Testis (tissue), 3 donors: Measurements from ENCODE around the gene ORC5. TPM values are rescaled to one million over a fixed set of nuclear protein-coding genes. Genes with fewer than 3 reads are reported as not detected.

ENCODE experiments used
- DNase-seq: peaks from one replicate; pipeline ENCODE4 v3.0.0-alpha.2; 2019
- H3K27ac ChIP-seq, 2 donors: fragments of 200-600 bp; sonication (generic); one replicate each; pipeline ENCODE4 v1.5.1; 2019
- H3K27me3 ChIP-seq: fragments of 200-600 bp; sonication (generic); one replicate; pipeline ENCODE4 v1.5.1; 2019
- H3K36me3 ChIP-seq: fragments of 200-600 bp; sonication (generic); one replicate; pipeline ENCODE4 v1.5.1; 2017; ENCODE audit warnings: low read depth; ENCODE audit errors: missing control alignments
- H3K4me1 ChIP-seq: fragments of 200-600 bp; sonication (generic); one replicate; pipeline ENCODE4 v1.5.1; 2019
- H3K4me3 ChIP-seq, 2 donors: fragments of 200-600 bp; sonication (generic); one replicate each; pipeline ENCODE4 v1.5.1; 2017 to 2019
- H3K9me3 ChIP-seq: fragments of 200-600 bp; sonication (generic); one replicate; pipeline ENCODE4 v1.5.1; 2017
- POLR2A ChIP-seq: fragments of 450-650 bp; IDR thresholded peaks from one replicate; pipeline ENCODE4 v1.6.1; 2017; ENCODE audit warnings: antibody characterized with exemption, mild to moderate bottlenecking, moderate library complexity
- WGBS, 2 donors: methylation state at CpG; one replicate each; pipeline ENCODE4 v1.1.5; 2018; 5-methylcytosine and 5-hydroxymethylcytosine counted together
- intact Hi-C: fragments of 100-400 bp; cut with DNase I; formaldehyde crosslinking; loops from one replicate; pipeline ENCODE4 v1.15.1; 2023; ENCODE audit warnings: low total_unique reads
- polyA plus RNA-seq: library from polyadenylated mRNA; stranded (reverse); fragments of 350-450 nt; fragmentation: Illumina TruSeq; extraction: RNeasy Lipid Tissue Mini Kit (QIAGEN cat#74804); gene quantifications from one replicate; pipeline ENCODE4 v1.2.3, GENCODE V29; 2014; ENCODE audit warnings: low read depth, low replicate concordance; ENCODE audit not compliant: insufficient read depth
- total RNA-seq, 2 donors: library from RNA; depleted of rRNA; stranded (reverse); fragments of >200 nt; gene quantifications; one replicate each; pipeline ENCODE4 v1.2.3, GENCODE V29; 2016
- TF ChIP-seq, protein P1 (sequence below), 3 experiments: fragments of 450-650 bp in 2 of 3; fragments of 200-600 bp in 1 of 3; sonication (generic) in 1 of 3; IDR thresholded peaks; one replicate each; pipeline ENCODE4 v1.5.1; 2016 to 2019; ENCODE audit warnings: antibody characterized with exemption in 3 of 3, mild to moderate bottlenecking in 2 of 3, moderate library complexity in 1 of 3

ORC5 gene
- total and polyA plus RNA-seq, 3 donors from 2014 or later: 36.5 to 107 (median 36.9) TPM

DNA sequence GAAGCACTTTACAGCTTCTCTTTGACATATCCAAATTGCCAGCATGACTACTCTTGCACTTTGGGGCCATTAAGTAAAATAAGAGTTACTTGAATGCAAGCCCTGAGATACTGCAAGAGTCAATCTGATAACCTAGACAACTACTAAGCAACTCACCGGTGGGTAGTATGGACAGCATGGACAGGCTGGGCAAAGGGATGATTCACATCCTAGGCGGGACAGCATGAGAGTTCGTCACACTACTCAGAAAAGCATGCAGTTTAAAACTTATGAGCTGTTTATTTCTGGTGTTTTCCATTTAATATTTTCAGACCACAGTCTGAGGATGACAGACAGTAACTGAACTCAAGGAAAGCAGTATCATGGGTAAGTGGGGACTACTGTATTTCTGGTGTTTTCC lies 84.0 kb downstream of the ORC5 start:
- intact Hi-C loops: no loop called here
- H3K9me3 ChIP-seq: no peaks in the 10 kb centered on the region
- TF ChIP-seq POLR2A: no peak
- TF ChIP-seq, protein P1, sequence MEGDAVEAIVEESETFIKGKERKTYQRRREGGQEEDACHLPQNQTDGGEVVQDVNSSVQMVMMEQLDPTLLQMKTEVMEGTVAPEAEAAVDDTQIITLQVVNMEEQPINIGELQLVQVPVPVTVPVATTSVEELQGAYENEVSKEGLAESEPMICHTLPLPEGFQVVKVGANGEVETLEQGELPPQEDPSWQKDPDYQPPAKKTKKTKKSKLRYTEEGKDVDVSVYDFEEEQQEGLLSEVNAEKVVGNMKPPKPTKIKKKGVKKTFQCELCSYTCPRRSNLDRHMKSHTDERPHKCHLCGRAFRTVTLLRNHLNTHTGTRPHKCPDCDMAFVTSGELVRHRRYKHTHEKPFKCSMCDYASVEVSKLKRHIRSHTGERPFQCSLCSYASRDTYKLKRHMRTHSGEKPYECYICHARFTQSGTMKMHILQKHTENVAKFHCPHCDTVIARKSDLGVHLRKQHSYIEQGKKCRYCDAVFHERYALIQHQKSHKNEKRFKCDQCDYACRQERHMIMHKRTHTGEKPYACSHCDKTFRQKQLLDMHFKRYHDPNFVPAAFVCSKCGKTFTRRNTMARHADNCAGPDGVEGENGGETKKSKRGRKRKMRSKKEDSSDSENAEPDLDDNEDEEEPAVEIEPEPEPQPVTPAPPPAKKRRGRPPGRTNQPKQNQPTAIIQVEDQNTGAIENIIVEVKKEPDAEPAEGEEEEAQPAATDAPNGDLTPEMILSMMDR (IDR thresholded peaks at IDR 0.05): no peak
- no peak for DNase-seq
- no peak overlapping the region for H3K27ac ChIP-seq
- no peak overlapping the region for H3K4me3 ChIP-seq
- 94% methylated on average over 3 of the region's 3 CpGs for WGBS, 2 donors
- H3K36me3 ChIP-seq: no peaks in the 10 kb centered on the region
- H3K4me1 ChIP-seq: no peaks in the 10 kb centered on the region
- H3K27me3 ChIP-seq: no peaks in the 10 kb centered on the region

DNA sequence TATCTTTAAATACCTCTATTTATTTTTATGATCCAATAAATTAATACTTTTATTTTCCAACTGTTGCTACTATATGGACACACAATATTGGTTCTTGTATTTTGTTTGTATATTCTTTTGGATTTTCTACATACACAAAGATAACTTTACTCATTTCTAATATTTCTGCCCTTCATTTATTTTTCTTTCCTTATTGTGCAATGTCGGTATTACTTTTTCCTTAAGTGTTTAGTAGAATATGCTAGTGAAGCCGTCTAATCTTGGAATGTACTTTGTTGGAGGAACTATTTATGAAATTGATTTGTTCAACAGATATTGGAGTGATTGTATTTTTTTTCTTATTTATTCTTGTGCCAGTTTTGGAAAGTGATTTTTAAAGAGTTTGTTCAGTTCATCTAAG lies 94.0 kb downstream of the ORC5 start:
- Histone ChIP-seq H3K36me3 (no peaks in the 10 kb centered on the region), H3K4me3 (no peak overlapping the region), H3K27me3 (no peaks in the 10 kb centered on the region), H3K27ac (no peak overlapping the region), H3K9me3 (no peaks in the 10 kb centered on the region), H3K4me1 (no peaks in the 10 kb centered on the region)
- intact Hi-C loops: no loop called here
- no peak for DNase-seq
- 77 to 93% methylated on average over 2 of the region's 2 CpGs for WGBS, 2 donors
- TF ChIP-seq, protein P1 (IDR thresholded peaks at IDR 0.05): no peak
- no peak for TF ChIP-seq POLR2A

DNA sequence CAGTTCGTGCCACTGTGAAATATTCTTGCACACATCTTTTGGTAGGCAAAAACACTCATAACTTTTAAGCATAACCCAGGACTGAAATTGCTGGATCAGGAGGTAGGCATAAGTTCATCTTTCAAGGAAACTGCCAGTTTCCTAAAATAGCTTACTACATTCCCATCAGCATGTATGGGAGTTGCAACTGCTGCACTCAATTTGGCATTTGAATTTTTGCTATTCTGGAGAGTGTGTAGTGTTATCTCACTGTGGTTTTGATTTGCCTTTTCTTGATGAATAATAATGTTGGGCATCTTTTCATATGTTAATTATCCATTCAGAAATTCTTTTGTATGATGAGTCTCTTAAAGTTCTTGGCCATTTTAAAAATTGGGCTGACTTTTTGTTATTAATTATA lies 95.2 kb downstream of the ORC5 start:
- Histone ChIP-seq H3K27ac (no peak overlapping the region), H3K4me1 (no peaks in the 10 kb centered on the region), H3K36me3 (no peaks in the 10 kb centered on the region), H3K27me3 (no peaks in the 10 kb centered on the region), H3K4me3 (no peak overlapping the region), H3K9me3 (no peaks in the 10 kb centered on the region)
- intact Hi-C loops: no loop called here
- TF ChIP-seq, protein P1 (IDR thresholded peaks at IDR 0.05): no peak
- TF ChIP-seq POLR2A: no peak
- WGBS, 2 donors: 81 to 89% methylated on average over 1 of the region's 1 CpG
- DNase-seq: no peak

DNA sequence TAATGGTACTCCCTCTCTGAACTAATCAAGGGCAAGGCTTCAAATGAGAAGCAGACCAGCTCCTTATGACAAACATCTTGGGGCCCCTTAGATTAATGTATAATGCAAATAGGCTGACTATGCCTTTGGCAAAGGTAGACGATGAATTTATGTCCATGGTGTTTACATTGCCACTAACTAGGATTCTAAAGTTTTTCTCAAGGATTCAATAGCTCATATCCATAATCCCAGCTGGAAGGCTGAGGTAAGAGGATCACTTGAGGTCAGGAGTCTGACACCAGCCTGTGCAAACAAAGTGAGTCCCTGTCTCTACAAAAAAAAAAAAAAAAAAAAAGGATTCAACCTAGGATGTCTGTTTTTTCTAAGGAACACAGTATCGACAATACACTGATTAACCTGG lies 96.5 kb downstream of the ORC5 start:
- H3K4me3 ChIP-seq: no peak overlapping the region
- H3K4me1 ChIP-seq: no peaks in the 10 kb centered on the region
- TF ChIP-seq, protein P1 (IDR thresholded peaks at IDR 0.05): no peak
- TF ChIP-seq POLR2A: no peak
- H3K27ac ChIP-seq: no peak overlapping the region
- no peaks in the 10 kb centered on the region for H3K27me3 ChIP-seq
- intact Hi-C loops: no loop called here
- no peaks in the 10 kb centered on the region for H3K36me3 ChIP-seq
- H3K9me3 ChIP-seq: no peaks in the 10 kb centered on the region
- 69% methylated on average over 2 of the region's 2 CpGs for whole genome bisulfite sequencing, 2 donors
- no peak for DNase-seq

DNA sequence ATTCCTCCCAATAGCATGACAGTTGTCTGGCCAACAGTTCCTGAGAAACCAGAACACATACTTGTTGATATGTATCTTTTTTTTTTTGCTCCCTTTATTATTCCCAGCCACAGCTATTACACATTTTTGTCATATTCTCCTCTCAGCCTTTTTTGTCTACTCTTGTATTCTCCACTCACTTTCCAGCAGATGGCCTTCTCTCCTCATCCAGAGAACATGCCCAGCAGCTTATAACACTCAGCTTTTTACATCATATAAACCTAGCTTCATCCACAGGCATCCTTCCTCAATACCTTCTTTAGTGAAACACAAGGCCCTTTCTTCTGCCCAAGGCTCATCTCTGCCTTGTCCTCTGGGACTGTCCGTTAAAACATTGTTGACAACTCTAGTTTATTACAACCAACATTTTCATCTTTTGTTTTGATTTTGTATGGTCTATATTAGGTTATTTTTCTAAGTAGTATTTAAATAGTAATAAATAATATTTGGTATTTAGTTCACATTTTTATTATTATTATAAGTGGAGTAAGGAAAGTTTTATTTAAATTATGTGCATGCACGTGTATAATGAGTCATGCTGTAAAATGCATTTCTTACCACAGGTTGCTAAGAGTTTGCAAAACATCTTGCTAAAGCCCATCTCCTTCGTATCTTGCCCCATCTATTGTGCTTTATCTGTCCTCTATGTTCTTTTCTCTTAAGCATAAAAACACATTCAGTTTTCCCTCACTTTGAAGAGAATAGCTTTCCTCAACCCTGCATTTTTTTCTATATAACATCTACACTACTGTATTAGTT lies 101.5 kb downstream of the ORC5 start:
- Histone ChIP-seq H3K4me1 (no peaks in the 10 kb centered on the region), H3K27me3 (no peaks in the 10 kb centered on the region), H3K36me3 (no peaks in the 10 kb centered on the region), H3K4me3 (no peak overlapping the region), H3K27ac (no peak overlapping the region), H3K9me3 (no peaks in the 10 kb centered on the region)
- DNase-seq: no peak
- no peak for TF ChIP-seq POLR2A
- TF ChIP-seq, protein P1 (IDR thresholded peaks at IDR 0.05): no peak
- intact Hi-C loops: no loop called here
- 87 to 91% methylated on average over 3 of the region's 3 CpGs for WGBS, 2 donors
